Motor neuron (in vitro differentiated cells): ENCODE measurements around the gene ACTN1. TPM values are rescaled to one million over a fixed set of nuclear protein-coding genes. Genes with fewer than 3 reads are reported as not detected.
A peak's percentile ranks its signal among the peaks of the same experiment; 100 is the strongest.
"Not testable (repeated sequence)": the region's sequence is repeated elsewhere in the genome, so short reads cannot be mapped to it uniquely, and the experiment has no call there.

Experiments used
- ATAC-seq, 8 experiments: fragments of 200-7000 bp; cut with Tn5 transposase; replicated peaks in 6 of 8; 2 replicates each; pipeline ENCODE4 v1.8.0; 2021; ENCODE audit warnings: mild to moderate bottlenecking in 8 of 8, moderate library complexity in 8 of 8
- H3K27ac ChIP-seq, 2 donors: fragments of 250-450 bp; sonication (Bioruptor Pico); 2 replicates each; pipeline ENCODE4 v1.9.0; 2021; ENCODE audit warnings: antibody characterized with exemption in 2 of 2, mild to moderate bottlenecking in 2 of 2, moderate library complexity in 1 of 2
- H3K4me1 ChIP-seq, 2 donors: fragments of 250-450 bp; sonication (Bioruptor Pico); replicated peaks in 1 of 2; 2 replicates each; pipeline ENCODE4 v1.6.1; 2021; ENCODE audit warnings: antibody characterized with exemption in 2 of 2, mild to moderate bottlenecking in 2 of 2, moderate library complexity in 1 of 2
- H3K4me3 ChIP-seq, 5 donors: fragments of 250-450 bp; sonication (Bioruptor Pico); 2 replicates each; pipeline ENCODE4 v1.9.0; 2021; ENCODE audit warnings: antibody characterized with exemption in 5 of 5, mild to moderate bottlenecking in 5 of 5, moderate library complexity in 4 of 5
- WGBS, 10 experiments: fragments of 450-650 bp; shearing (Covaris generic); methylation state at CpG; one replicate each; pipeline ENCODE4 v1.0.0; 2022; 5-methylcytosine and 5-hydroxymethylcytosine counted together
- in situ Hi-C, 9 experiments: fragments of 400-800 bp; cut with MboI; loops; one replicate each; pipeline ENCODE4 v1.15.0; 2021; ENCODE audit warnings: low sequenced_read_pairs in 9 of 9, low pct_unique_long_range_greater_than_20kb in 2 of 9; ENCODE audit not compliant: unreplicated experiment in 9 of 9
- total RNA-seq, 8 experiments: library from RNA; unstranded; fragments of 300-600 nt; gene quantifications; 2 replicates each; pipeline versions ENCODE4 v1.2.3 to v1.2.4, GENCODE V29; 2022

Gene ACTN1
- total RNA-seq: 100 to 1,000 TPM in 3 of 8 experiments, 10 to 100 TPM in 4, 1 to 10 TPM in 1; 9.3 to 159 (median 56.5) TPM

GRCh38 chr14:68979021-68979721 is at the start of gene ACTN1:
TSS of gene ACTN1 (minus strand) at chr14:68979302. CDS start at chr14:68979056, 246 bp downstream.
- H3K4me1 ChIP-seq: peaks cover 16 to 23% of the 10 kb centered on the region in 2 donors
- no CpG with 5 or more reads among the region's 68 CpGs for WGBS, 10 experiments
- in situ Hi-C loops: no loop called here

DNA sequence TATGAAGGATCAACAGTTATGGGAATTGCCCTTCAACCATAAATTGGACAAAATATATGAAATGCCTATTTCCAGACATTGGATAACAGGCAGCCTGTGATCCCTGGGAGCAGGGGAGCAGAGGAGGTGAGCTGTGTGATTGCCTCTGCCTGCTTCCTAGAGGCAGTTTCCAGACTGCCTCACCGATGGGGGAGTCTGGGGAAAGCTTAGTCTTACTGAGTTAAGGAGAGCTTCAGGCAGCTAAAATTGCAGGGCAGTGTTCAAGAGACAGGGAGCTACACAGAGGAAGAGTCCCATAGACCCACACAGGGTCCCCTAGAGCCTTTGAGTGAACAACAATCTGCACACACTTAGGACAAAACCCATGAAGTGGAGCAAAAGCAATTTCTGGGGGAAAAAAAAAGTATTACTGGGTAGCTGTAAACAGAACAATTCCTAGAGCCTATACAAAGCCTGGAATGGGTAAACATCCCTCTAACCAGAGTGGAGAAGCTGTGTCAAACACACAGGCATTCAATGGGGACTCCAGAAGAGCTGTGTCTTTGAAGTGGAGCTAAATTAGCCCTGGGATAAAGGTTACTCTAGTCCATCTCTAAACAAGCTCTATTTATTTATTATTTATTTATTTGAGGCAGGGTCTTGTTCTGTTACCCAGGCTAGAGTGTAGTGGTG is 48.3 kb upstream of the ACTN1 start:
- 40 to 50% (median 44%) methylated on average over 1 of the region's 1 CpG; no CpG with 5 or more reads in 7 of the 10 experiments for WGBS, 10 experiments
- Histone ChIP-seq H3K27ac (no peak overlapping the region), H3K4me3 (no peak overlapping the region), H3K4me1 (no peaks in the 10 kb centered on the region)
- in situ Hi-C loops: no loop called here
- ATAC-seq: peak in 2 of 8 experiments; percentile 27 to 80

More at GRCh38 chr14:68979021-68979721, at the start of gene ACTN1:
- H3K27ac ChIP-seq: peak within 1 kb of the TSS; percentile 61 to 70
- ATAC-seq: peak; percentile 61 to 88 (median 84)
- H3K4me3 ChIP-seq: peak within 1 kb of the TSS; percentile 73 to 98 (median 90)

DNA sequence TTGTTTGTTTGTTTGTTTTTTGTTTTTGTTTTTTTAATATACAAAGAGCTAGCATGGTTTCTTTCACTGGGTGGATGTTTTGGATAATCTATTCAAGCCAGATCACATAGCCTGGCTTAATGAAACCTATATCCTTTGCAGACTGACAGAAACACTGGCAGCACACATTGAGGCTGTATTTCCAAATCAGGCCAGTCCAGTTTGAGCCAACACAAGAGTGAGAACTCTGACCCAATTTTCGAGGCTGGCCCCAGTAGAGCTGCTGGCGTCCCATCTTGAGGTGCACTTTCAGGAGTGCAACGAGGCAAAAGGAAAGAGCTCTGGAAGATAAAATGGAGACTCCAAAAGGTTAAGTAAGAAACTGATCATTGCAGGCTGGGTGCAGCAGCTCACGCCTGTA is 43.9 kb upstream of the ACTN1 start:
- in situ Hi-C loops: no loop called here
- Histone ChIP-seq H3K27ac (no peak overlapping the region), H3K4me3 (no peak overlapping the region), H3K4me1 (no peaks in the 10 kb centered on the region)
- ATAC-seq: no peak
- WGBS, 10 experiments: 40 to 100% (median 65%) methylated on average over 1 to 4 of the region's 4 CpGs; no CpG with 5 or more reads in 3 of the 10 experiments

DNA sequence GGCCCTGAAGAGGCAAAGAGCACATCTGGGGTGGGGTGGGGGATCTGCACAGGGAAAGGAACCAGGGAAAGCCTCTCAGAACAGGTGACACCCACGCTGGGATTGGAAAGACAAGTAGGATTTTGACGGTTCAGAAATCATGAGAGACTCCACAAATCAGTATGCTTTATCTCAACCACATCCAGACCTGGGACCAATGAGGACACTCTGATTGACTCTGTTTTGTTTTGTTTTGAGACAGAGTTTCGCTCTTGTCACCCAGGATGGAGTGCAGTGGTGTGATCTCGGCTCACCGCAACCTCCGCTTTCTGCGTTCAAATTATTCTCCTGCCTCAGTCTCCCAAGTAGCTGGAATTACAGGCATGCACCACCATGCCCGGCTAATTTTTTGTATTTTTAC is 43.0 kb upstream of the ACTN1 start:
- 62 to 100% (median 89%) methylated on average over 3 to 8 of the region's 8 CpGs; no CpG with 5 or more reads in 2 of the 10 experiments for WGBS, 10 experiments
- H3K4me1 ChIP-seq, ATAC-seq, H3K27ac ChIP-seq, H3K4me3 ChIP-seq, in situ Hi-C loops: not testable (repeated sequence)

DNA sequence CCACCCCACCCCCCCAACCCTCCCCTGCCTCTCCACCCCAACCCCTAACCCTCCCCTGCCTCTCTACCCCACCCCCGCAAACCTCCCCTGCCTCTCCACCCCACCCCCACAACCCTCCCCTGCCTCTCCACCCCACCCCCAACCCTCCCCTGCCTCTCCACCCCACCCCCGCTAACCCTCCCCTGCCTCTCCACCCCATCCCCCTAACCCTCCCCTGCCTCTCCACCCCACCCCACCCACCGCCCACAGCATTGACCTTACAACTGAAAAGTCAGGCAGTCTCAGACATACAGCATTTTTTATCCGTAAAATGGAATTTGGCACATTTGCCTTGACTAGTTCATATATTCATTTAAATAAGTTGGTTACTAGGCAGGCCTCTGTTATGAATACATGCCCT is 38.6 kb upstream of the ACTN1 start:
- Histone ChIP-seq H3K4me1 (peaks cover 0 to 7% of the 10 kb centered on the region in 2 donors), H3K4me3 (no peak overlapping the region), H3K27ac (no peak overlapping the region)
- in situ Hi-C loops: no loop called here
- 0 to 83% methylated on average over 1 of the region's 4 CpGs; no CpG with 5 or more reads in 8 of the 10 experiments for WGBS, 10 experiments
- peak in 2 of 8 experiments; percentile 37 to 50 for ATAC-seq

DNA sequence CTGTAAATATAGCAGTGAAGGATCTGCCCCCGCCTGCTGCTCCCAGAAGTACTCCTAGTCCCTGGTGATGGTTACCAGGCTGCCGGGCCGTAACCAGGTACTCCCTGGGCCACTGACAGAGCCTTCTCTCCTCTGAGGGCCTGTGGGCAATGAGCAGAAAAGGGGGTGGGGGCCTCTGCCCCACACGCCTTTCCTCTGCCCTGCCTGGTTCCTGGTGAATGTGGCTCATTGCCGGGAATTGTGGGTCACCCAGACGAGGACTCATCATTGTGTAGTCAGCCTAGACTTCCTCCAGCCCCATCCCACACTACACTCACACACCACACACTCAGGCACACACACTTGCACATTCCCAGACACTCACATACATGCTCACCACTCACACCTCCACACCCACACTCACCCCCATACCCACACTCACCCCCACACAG is 35.7 kb upstream of the ACTN1 start:
- peak in 3 of 8 experiments; percentile 15 to 81 (median 19) for ATAC-seq
- no peak overlapping the region for H3K27ac ChIP-seq
- peaks cover 0 to 7% of the 10 kb centered on the region in 2 donors for H3K4me1 ChIP-seq
- no peak overlapping the region for H3K4me3 ChIP-seq
- in situ Hi-C loops: no loop called here
- WGBS, 10 experiments: 40 to 100% (median 93%) methylated on average over 3 of the region's 6 CpGs; no CpG with 5 or more reads in 5 of the 10 experiments

DNA sequence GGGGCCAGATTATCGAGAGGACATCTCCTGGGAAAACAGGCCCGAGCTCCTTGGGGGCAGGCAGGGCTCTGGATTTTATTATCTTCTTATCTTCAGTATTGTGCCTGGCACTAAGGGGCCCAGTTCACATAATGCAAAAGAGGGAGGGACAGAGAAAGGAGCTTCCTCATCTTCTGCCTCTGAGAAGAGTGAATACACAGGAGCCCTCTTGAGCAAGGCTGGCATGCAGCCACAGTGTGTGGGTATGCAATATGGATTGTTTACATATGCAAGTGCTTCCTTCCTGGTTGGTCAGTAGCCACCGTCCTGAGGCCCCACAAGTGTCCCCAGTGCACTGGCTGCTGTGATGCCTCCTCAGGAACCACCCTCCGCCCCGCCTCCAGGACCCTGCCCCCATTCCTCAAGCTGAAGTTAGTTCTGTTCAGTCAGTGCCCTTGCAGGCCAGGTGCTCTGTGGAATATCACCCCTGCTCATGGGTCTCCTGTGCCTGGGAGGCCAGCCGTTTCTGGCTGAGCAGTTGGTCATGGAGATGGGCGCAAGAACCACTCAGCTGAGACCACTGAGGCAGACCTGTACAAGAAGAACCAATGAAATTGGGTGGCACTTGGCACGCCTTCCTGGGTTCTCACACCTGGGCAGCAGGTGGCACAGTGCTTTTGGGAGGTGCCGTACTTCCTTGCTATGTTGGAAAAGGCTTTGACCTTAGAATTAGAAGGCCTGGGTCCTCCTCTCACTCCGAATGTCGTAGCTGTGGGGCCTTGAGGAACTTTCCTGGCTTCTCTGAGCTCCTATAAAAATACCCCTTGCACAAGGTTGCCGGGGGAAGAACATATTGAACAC is 35.1 kb upstream of the ACTN1 start:
- Histone ChIP-seq H3K4me1 (peaks cover 0 to 7% of the 10 kb centered on the region in 2 donors), H3K4me3 (no peak overlapping the region), H3K27ac (no peak overlapping the region)
- peak; percentile 73 to 99 (median 82) for ATAC-seq
- 46 to 90% (median 51%) methylated on average over 1 to 6 of the region's 12 CpGs; no CpG with 5 or more reads in 3 of the 10 experiments for WGBS, 10 experiments
- in situ Hi-C loops: no loop called here

DNA sequence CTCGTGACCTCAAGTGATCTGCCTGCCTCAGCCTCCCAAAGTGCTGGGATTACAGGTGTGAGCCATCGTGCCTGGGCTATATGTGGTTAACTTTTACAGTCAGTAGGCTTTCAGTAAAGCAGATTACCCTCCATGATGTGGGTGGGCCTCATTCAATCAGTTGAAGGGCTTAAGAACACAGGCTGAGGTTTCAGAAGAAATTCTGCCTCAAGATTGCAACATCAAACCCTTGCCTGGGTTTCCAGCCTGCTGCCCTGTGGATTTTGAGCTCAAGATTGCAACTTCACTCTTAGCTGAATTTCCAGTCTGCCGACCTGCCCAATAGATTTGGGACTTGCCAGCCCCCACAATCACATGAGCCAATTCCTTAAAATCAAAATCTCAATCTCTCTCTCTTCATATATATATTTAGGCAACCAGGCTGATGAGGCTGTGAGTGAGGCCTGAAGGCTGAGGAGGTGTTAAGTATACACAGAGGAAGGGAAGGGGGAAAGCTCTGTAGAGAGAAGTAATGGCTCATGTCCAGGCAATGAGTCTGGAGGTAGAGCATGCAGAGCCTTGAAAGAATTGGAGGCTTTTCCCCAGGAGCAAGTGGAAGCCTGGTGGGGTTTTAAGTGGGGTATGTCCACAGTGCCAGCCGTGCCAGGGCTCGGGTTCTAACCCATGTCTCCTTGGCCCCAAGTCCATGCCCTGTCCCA is 33.3 kb upstream of the ACTN1 start:
- H3K4me3 ChIP-seq: no peak overlapping the region
- in situ Hi-C loops: no loop called here
- peaks cover 0 to 13% of the 10 kb centered on the region in 2 donors for H3K4me1 ChIP-seq
- H3K27ac ChIP-seq: no peak overlapping the region
- WGBS, 10 experiments: 0 to 100% (median 80%) methylated on average over 1 to 2 of the region's 5 CpGs; no CpG with 5 or more reads in 1 of the 10 experiments
- no peak for ATAC-seq

DNA sequence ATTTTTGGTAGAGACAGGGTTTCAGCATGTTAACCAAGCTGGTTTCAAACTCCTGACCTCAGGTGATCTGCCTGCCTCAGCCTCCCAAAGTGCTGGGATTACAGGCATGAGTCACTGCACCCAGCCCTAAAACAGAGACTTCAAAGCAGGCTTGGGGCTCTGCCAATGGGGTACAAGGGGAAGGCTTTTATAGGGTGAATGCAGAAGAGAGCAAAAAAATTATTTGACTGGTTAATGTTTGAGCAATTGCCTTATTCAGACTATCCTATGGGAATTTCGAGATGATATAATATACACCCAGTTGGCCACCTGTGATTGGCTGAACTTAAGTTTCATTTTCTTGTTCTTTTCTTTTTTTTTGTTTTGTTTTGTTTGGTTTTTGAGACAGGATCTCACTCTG is 31.5 kb upstream of the ACTN1 start:
- no peak for ATAC-seq
- H3K4me1 ChIP-seq: peaks cover 0 to 13% of the 10 kb centered on the region in 2 donors
- no peak overlapping the region for H3K4me3 ChIP-seq
- in situ Hi-C loops: no loop called here
- 63 to 86% (median 77%) methylated on average over 1 of the region's 1 CpG; no CpG with 5 or more reads in 6 of the 10 experiments for WGBS, 10 experiments
- no peak overlapping the region for H3K27ac ChIP-seq

- H3K4me1 ChIP-seq: peaks cover 0 to 12% of the 10 kb centered on the region in 2 donors
- 14 to 86% (median 58%) methylated on average over 1 of the region's 1 CpG; no CpG with 5 or more reads in 4 of the 10 experiments for WGBS, 10 experiments
- in situ Hi-C loops: no loop called here
- H3K4me3 ChIP-seq: no peak overlapping the region
- peak in 2 of 8 experiments; percentile 26 to 54 for ATAC-seq
- H3K27ac ChIP-seq: no peak overlapping the region
Observed at GRCh38 chr14:69008421-69008884, 29.4 kb upstream of the ACTN1 start.

GRCh38 chr14:69006346-69006745 is 27.2 kb upstream of the ACTN1 start:
- H3K27ac ChIP-seq: no peak overlapping the region
- WGBS, 10 experiments: 83 to 100% (median 94%) methylated on average over 1 to 4 of the region's 5 CpGs; no CpG with 5 or more reads in 6 of the 10 experiments
- H3K4me3 ChIP-seq: no peak overlapping the region
- in situ Hi-C loops: no loop called here
- peaks cover 0 to 12% of the 10 kb centered on the region in 2 donors for H3K4me1 ChIP-seq
- ATAC-seq: no peak
